ENCODE measurements around the gene PTPRF.
"Not testable (repeated sequence)": the region's sequence is repeated elsewhere in the genome, so short reads cannot be mapped to it uniquely, and the experiment has no call there.

The PTPRF gene

DNA sequence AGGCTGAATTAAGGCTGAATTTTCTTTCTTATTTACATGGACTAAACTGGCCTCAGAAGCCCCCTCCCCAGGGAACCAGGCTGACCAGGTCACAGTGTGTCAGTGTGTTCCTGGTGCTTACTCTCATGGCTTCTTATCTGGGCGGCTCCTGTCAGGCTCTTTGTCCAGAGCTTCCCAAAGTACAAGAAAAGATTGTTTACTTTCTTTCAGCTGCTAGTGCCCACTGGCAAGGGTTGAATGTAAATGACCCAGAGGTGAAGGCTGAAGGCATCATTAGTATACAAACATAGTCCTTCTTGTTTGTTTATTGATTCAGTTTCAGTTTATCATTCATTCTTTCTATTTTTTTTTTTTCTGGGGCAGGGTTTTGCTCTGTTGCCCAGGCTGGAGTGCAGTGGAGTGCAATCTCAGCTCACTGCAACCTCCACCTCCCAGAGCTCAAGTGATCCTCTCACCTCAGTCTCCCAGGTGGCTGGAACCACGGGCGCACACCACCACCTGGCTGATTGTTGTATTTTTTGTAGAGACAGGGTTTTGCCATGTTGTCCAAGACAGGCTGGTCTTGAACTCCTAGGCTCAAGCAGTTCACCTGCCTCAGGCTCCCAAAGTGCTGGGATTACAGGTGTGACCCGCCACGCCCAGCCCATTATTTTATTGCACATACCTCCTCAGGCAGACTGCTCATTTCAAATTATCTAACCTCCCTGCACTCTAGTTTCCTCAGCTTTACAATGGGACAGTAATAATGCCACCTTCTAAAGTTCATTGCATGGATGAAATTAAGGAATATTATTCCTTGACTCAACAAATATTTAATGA is 109.5 kb downstream of the PTPRF start:
- Histone ChIP-seq H3K27ac (ENCODE audit: low read depth, low read length) (no peak overlapping the region), H3K79me2 (ENCODE audit: control insufficient read depth, low read length) (no peaks in the 10 kb centered on the region), H3K4me3 (ENCODE audit: low read length) (no peak overlapping the region), H4K20me1 (ENCODE audit: control insufficient read depth, insufficient read depth, low read depth, low read length) (no peaks in the 10 kb centered on the region), H3K27me3 (ENCODE audit: control insufficient read depth, low read length) (peaks cover 10% of the 10 kb centered on the region; the same call in 1 of the 2 replicates), H3K9me3 (ENCODE audit: control insufficient read depth, insufficient read depth, low read length) (no peaks in the 10 kb centered on the region), H3K9me2 (replicated peaks; ENCODE audit: control insufficient read depth, low read length) (no peaks in the 10 kb centered on the region), H3K36me3 (ENCODE audit: control insufficient read depth, low read length) (no peaks in the 10 kb centered on the region), H3K4me1 (ENCODE audit: control insufficient read depth, low read length) (no peaks in the 10 kb centered on the region), H3F3A (ENCODE audit: control insufficient read depth, insufficient read depth) (no peaks in the 10 kb centered on the region), H3K4me2 (ENCODE audit: low read length) (no peak overlapping the region)
- TF ChIP-seq, protein P1, sequence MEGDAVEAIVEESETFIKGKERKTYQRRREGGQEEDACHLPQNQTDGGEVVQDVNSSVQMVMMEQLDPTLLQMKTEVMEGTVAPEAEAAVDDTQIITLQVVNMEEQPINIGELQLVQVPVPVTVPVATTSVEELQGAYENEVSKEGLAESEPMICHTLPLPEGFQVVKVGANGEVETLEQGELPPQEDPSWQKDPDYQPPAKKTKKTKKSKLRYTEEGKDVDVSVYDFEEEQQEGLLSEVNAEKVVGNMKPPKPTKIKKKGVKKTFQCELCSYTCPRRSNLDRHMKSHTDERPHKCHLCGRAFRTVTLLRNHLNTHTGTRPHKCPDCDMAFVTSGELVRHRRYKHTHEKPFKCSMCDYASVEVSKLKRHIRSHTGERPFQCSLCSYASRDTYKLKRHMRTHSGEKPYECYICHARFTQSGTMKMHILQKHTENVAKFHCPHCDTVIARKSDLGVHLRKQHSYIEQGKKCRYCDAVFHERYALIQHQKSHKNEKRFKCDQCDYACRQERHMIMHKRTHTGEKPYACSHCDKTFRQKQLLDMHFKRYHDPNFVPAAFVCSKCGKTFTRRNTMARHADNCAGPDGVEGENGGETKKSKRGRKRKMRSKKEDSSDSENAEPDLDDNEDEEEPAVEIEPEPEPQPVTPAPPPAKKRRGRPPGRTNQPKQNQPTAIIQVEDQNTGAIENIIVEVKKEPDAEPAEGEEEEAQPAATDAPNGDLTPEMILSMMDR (IDR thresholded peaks at IDR 0.05; ENCODE audit: low read depth, low read length, poor library complexity, severe bottlenecking), result no peak
- TF ChIP-seq EZH2phosphoT487 (IDR thresholded peaks at IDR 0.05; ENCODE audit: borderline replicate concordance, low read length), result no peak

DNA sequence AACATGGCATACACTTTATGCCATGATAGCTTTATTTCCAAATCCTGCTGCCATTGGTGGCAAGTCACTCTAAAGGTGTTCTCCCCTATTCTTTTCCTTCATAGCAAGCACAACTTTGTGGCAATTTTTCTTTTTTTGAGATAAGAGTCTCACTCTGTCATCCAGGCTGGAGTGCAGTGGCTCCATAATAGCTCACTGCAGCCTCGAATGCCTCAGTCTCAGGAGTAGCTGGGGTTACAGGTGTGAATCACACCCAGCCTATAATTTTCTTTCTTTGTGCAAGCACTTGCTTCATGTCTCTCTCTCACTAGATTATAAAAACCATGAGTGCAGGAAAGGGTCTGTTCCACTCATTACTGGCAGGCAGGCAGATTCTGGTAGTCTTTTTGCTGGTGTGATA is 113.9 kb downstream of the PTPRF start:
- no peaks in the 10 kb centered on the region for H3K79me2 ChIP-seq (ENCODE audit: control insufficient read depth, low read length)
- H3K27ac ChIP-seq (ENCODE audit: low read depth, low read length), result no peak overlapping the region
- no peak overlapping the region for H3K4me3 ChIP-seq (ENCODE audit: low read length)
- no peaks in the 10 kb centered on the region for H4K20me1 ChIP-seq (ENCODE audit: control insufficient read depth, insufficient read depth, low read depth, low read length)
- H3K9me3 ChIP-seq (ENCODE audit: control insufficient read depth, insufficient read depth, low read length), result no peaks in the 10 kb centered on the region
- H3K4me1 ChIP-seq (ENCODE audit: control insufficient read depth, low read length), result 0 out of 2 replicates have a peak, but pooled peaks cover 3% of the 10 kb centered on the region
- H3K36me3 ChIP-seq (ENCODE audit: control insufficient read depth, low read length), result no peaks in the 10 kb centered on the region
- TF ChIP-seq EZH2phosphoT487 (IDR thresholded peaks at IDR 0.05; ENCODE audit: borderline replicate concordance, low read length), result no peak
- H3K4me2 ChIP-seq (ENCODE audit: low read length), result no peak overlapping the region
- H3K27me3 ChIP-seq (ENCODE audit: control insufficient read depth, low read length), result peaks cover 17% of the 10 kb centered on the region
- no peaks in the 10 kb centered on the region for H3K9me2 ChIP-seq (replicated peaks; ENCODE audit: control insufficient read depth, low read length)
- H3F3A ChIP-seq (ENCODE audit: control insufficient read depth, insufficient read depth), result no peaks in the 10 kb centered on the region

GRCh38 chr1:43645461-43645860 is 114.8 kb downstream of the PTPRF start:
- H3K4me2 ChIP-seq (ENCODE audit: low read length), result no peak overlapping the region
- TF ChIP-seq, protein P1 (IDR thresholded peaks at IDR 0.05; ENCODE audit: low read depth, low read length, poor library complexity, severe bottlenecking), result no peak
- TF ChIP-seq EZH2phosphoT487 (IDR thresholded peaks at IDR 0.05; ENCODE audit: borderline replicate concordance, low read length), result no peak
- H3F3A ChIP-seq (ENCODE audit: control insufficient read depth, insufficient read depth), result no peaks in the 10 kb centered on the region
- H3K9me3 ChIP-seq (ENCODE audit: control insufficient read depth, insufficient read depth, low read length), result no peaks in the 10 kb centered on the region
- peaks cover 17% of the 10 kb centered on the region for H3K27me3 ChIP-seq (ENCODE audit: control insufficient read depth, low read length)
- H3K4me3 ChIP-seq (ENCODE audit: low read length), result no peak overlapping the region
- no peaks in the 10 kb centered on the region for H3K9me2 ChIP-seq (replicated peaks; ENCODE audit: control insufficient read depth, low read length)
- H3K27ac ChIP-seq (ENCODE audit: low read depth, low read length), result no peak overlapping the region
- no peaks in the 10 kb centered on the region; the same call in 1 of the 2 replicates for H3K36me3 ChIP-seq (ENCODE audit: control insufficient read depth, low read length)
- H3K4me1 ChIP-seq (ENCODE audit: control insufficient read depth, low read length), result 0 out of 2 replicates have a peak, but pooled peaks cover 3% of the 10 kb centered on the region
- H3K79me2 ChIP-seq (ENCODE audit: control insufficient read depth, low read length), result peaks cover 2% of the 10 kb centered on the region
- no peaks in the 10 kb centered on the region for H4K20me1 ChIP-seq (ENCODE audit: control insufficient read depth, insufficient read depth, low read depth, low read length)

GRCh38 chr1:43647331-43647730 is 116.6 kb downstream of the PTPRF start:
- H3K4me3 ChIP-seq (ENCODE audit: low read length); H3K36me3 ChIP-seq (ENCODE audit: control insufficient read depth, low read length); H3K27ac ChIP-seq (ENCODE audit: low read depth, low read length); H4K20me1 ChIP-seq (ENCODE audit: control insufficient read depth, insufficient read depth, low read depth, low read length); H3K4me2 ChIP-seq (ENCODE audit: low read length); H3K9me3 ChIP-seq (ENCODE audit: control insufficient read depth, insufficient read depth, low read length); H3K9me2 ChIP-seq (replicated peaks; ENCODE audit: control insufficient read depth, low read length); H3F3A ChIP-seq (ENCODE audit: control insufficient read depth, insufficient read depth): not testable (repeated sequence)
- Histone ChIP-seq H3K27me3 (ENCODE audit: control insufficient read depth, low read length) (peaks cover 17% of the 10 kb centered on the region), H3K79me2 (ENCODE audit: control insufficient read depth, low read length) (peaks cover 20% of the 10 kb centered on the region), H3K4me1 (ENCODE audit: control insufficient read depth, low read length) (peaks cover 16% of the 10 kb centered on the region)
